SJSA1 (cell line): ENCODE measurements around the gene OR2C1. TPM values are rescaled to one million over a fixed set of nuclear protein-coding genes. Genes with fewer than 3 reads are reported as not detected.

Experiments
- total RNA-seq: library from RNA; depleted of rRNA; stranded (reverse); fragments of >200 nt; shearing (Covaris generic); gene quantifications from 2 replicates; pipeline ENCODE4 v1.2.3, GENCODE V29; 2014; rRNA removed

The OR2C1 gene
- total RNA-seq, 1 experiment from 2014 or later = 0.08 TPM

Other genes with a start within 250 kb of the OR2C1 start
- 13.8 and 15.3 TPM in 2 replicates for gene ZNF205, start 243.3 kb upstream of the OR2C1 start, total RNA-seq
- 2.6 and 3.8 TPM in 2 replicates for gene ZNF213, start 220.9 kb upstream of the OR2C1 start, total RNA-seq
- not detected in 2 replicates for gene OR1F1, start 167.7 kb upstream of the OR2C1 start, total RNA-seq
- 8.5 TPM in 2 replicates for gene ZNF200, start 120.7 kb upstream of the OR2C1 start, total RNA-seq
- gene MEFV, start 99.3 kb upstream of the OR2C1 start, total RNA-seq = not detected in 2 replicates
- gene ZNF263, start 72.4 kb upstream of the OR2C1 start, total RNA-seq = 41.0 and 53.8 TPM in 2 replicates
- 2.1 and 11.1 TPM in 2 replicates for gene TIGD7, start 50.5 kb upstream of the OR2C1 start, total RNA-seq
- 15.5 and 16.8 TPM in 2 replicates for gene ZNF75A, start 50.4 kb upstream of the OR2C1 start, total RNA-seq
- gene ZSCAN32, start 45.1 kb downstream of the OR2C1 start, total RNA-seq = 8.1 and 15.1 TPM in 2 replicates
- gene ZNF174, start 45.3 kb downstream of the OR2C1 start, total RNA-seq = 6.8 and 7.8 TPM in 2 replicates
- 2.1 and 2.9 TPM in 2 replicates for gene ZNF597, start 87.6 kb downstream of the OR2C1 start, total RNA-seq
- 4.6 and 6.8 TPM in 2 replicates for gene NAA60, start 87.8 kb downstream of the OR2C1 start, total RNA-seq
- not detected in 2 replicates for gene C16orf90, start 139.6 kb downstream of the OR2C1 start, total RNA-seq
- 17.4 and 37.6 TPM in 2 replicates for gene CLUAP1, start 145.1 kb downstream of the OR2C1 start, total RNA-seq
- not detected in 2 replicates for gene NLRC3, start 221.5 kb downstream of the OR2C1 start, total RNA-seq